Stimulated activated CD4-positive, alpha-beta T cell treated with anti-CD3 and anti-CD28 coated beads, Interleukin-15, amount 100 ng/mL, for 24 hours (primary cell): ENCODE measurements around the gene FEZF1.
"Not testable (repeated sequence)": the region's sequence is repeated elsewhere in the genome, so short reads cannot be mapped to it uniquely, and the experiment has no call there.

ENCODE experiments used
- DNase-seq: peaks from one replicate; pipeline ENCODE4 v3.0.0-alpha.2; 2020

Gene FEZF1

DNA sequence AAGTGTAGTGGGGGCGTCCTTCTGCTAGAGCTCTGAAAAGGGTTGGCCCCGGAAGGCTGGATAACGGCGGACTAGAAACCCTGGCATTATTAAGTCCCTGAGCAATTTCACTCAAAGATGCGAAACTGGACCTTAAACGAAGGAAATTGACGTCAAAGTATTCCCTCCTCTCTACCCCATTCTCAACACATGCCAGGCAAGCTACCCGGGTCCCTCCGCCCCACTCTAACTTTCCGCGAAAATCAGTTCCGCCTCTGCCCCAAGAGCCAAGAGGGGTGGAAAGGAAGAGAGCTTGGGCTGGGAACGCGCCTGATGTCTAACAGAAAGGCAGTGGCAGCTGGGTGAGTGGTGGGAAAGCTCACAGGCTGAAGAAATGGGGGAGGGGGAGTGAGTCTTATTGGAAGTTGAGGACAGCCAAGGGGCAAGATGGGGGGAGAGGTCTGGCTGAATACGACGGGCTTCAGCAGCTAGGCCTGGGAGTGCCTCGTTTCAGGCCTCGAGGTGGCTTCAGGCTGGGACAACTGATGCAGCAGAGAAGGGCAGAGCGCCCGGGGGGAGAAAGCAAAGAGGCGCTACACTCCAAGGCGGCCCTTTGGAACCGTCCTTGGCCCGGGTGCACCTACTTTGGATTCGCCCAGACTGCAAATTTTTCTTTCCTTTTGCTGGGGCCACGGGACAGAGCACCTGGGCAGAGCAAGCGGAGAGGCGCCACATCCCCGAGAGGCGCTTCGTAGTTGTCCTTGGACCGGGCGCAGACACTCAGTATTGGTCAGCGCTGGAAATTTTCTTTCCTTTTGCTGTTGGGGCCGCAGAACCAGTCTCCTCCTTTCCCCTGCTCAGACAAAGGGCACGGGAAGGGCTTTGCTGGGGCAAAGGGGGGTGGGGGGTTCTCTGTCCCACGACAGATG, 2.0 kb upstream of the FEZF1 start:
- DNase-seq, result no peak

DNA sequence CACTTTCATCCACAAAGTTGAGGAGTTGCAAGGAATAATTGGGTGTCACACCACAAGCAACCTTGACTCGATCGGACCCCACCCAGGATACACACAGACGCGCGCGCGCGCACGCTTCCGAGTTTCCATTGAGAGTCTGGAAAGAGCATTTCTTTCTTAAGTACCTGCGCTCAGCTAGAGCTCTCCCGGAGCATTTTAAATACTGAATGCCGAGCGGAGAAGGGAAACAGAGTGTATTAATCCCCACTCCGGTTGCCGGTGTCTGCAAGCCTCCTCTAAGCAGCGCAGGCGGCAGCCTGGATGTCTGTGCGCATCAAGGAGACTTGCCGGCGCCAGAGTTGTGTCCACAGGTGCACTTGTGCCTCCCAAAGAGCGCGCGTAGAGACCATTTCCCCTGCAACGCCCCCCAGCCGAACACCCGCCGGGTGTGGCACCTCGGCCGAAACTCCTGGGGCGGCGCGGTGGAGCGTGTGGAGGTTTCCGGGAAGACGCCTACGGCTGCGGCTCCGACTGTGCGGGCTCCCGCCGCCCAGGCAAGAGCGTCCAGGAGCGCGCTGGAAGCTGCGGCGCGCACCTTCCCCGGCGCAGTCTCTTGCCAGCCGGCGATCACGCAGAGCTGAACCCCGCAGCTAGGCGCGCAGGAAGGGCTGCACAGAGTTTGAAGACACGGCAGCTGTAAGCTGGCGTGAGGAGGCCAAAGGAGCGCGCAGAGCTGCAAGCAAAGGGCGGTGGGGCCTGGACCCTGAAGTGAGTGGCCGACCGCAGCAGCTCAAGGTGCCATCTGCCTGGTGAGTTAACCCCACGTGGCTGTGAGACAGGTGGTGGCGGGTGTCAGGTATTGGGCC, 1.1 kb upstream of the FEZF1 start:
- DNase-seq, result no peak

- DNase-seq, result no peak
These were observed 459 bp upstream of the FEZF1 start for GRCh38 chr7:122304996-122305421.

- no peak for DNase-seq
These were observed 825 bp downstream of the FEZF1 start for GRCh38 chr7:122303531-122304318.

GRCh38 chr7:122302761-122303530, 1.6 kb downstream of the FEZF1 start:
- no peak for DNase-seq

DNA sequence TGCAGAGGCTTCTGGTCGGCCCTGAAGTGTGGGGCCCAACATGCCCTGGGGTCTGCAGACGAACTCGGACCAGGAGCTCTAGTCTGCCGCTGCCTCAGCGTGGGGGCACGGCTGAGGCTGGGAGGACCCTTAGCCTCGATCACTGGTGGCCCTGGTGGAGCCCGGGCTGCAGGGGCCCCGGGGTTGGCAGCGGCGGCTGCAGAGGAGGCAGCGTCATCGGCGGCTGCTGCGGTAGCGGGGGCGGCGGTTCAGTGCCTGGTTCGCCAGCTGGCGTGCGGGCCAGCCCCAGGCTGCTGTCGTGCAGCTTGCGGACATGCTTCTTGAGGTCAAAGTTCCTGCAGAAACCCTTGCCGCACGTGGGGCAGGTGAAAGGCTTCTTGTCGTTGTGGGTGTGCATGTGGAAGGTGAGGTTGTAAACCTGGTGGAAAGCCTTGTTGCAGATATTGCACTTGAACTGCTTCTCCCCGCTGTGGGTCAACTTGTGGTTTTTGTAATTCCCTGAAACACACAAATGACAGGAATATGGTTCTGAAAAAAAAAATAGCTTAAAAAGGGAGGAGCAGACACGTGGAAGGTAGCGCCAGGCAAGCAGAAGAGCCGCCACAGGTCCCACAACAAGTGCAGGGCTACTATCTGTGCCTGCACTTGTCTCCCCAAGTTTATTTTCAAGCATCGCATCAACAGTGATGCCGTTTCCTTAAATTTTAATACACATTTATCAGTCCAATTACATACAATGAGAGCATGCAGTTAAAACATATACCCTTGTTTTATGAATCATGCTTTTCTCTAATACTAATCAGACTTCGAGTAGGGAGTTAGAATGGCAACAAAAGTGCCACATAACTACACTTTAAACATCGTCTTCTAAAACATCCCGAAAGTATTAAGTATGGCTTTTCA, 2.4 kb downstream of the FEZF1 start:
- DNase-seq, result no peak

- DNase-seq, result no peak
These were observed 3.4 kb downstream of the FEZF1 start for GRCh38 chr7:122300956-122301833.

GRCh38 chr7:122300211-122300932, 4.2 kb downstream of the FEZF1 start:
- no peak for DNase-seq

- DNase-seq, result no peak
These were observed 4.8 kb downstream of the FEZF1 start for GRCh38 chr7:122299624-122300210.

DNA sequence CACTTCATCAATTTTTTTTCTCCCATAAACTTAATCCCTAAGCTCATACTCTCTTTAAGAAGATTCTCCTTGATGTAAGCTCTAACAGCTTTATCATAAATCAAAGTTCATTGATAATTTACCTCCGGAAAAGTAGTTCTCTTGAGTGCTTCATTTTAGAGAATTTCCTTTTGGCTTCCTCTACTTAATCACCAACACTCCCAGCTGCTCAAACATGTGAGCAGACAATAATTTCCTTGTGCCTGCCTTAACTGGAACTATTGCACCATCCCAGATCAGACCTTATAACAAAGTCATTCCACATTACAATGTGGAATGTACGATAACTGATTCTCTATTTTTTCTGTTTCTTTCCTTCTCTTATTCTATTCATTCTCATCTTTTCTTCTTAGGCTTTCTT, 5.9 kb downstream of the FEZF1 start:
- DNase-seq, result no peak

DNA sequence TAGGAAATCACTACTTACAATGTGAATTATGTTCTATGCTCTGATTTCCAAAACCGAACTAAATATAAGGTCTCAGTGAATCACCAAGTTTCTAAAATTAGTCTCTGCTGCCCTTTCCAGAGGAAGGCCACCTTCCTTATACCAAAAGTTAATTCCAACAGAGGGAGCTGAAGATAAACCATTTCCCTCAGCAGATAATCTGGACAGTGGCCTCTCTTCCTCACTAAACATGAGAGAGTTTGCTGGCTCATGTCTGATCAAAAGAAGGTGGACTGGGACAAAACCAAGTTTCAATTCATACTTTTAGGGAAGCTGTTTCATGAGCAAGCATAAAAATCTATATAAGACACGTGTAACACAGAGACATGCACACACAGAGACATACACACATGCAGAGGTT, 6.4 kb downstream of the FEZF1 start:
- no peak for DNase-seq

GRCh38 chr7:122291189-122291588, 13.4 kb downstream of the FEZF1 start:
- no peak for DNase-seq

DNA sequence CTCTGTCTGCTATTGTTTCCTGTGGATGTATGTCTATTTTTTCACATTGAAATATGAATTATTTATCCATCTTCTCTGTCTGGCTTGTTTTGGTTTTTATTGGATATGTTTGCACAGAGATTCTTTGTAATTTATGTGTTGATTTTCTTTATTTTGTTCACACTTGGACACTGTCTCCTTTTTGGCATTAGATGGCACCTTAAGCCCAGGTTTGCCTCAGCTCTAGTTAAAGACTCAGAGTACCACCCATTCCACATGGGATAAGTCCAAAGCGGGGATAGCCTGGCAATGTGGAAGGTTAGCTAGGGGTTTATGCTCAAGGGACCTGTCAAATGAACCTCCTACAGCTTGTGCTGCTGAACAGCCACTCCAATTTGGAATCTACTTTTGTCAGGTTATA, 14.1 kb downstream of the FEZF1 start:
- no peak for DNase-seq

DNA sequence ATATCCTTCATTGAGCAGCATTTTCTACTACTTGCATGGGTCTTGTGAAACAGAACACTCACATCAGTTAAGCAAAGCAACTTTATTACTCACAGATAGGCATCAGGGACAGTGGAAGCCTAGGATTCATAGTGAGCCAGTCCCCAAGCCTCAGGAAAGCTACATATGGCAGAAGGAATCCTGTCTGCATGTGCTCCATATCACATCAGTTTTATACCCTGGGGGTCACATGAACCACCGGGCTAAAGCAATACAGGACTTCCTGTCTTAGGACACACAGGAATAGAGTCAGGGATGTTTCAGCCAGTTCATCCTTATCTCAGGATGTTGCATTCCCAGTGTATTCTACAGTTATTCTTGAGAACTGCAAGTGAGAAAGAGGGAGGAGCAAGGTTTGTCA, 15.1 kb downstream of the FEZF1 start:
- no peak for DNase-seq

DNA sequence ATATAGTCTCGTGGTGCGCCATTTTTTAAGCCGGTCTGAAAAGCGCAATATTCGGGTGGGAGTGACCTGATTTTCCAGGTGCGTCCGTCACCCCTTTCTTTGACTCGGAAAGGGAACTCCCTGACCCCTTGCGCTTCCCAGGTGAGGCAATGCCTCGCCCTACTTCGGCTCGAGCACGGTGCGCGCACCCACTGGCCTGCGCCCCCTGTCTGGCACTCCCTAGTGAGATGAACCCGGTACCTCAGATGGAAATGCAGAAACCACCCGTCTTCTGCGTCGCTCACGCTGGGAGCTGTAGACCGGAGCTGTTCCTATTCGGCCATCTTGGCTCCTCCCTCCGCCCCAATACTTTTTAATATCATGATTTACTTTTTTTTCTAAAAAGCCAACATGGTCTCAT, 19.9 kb downstream of the FEZF1 start:
- DNase-seq, result not testable (repeated sequence)

DNA sequence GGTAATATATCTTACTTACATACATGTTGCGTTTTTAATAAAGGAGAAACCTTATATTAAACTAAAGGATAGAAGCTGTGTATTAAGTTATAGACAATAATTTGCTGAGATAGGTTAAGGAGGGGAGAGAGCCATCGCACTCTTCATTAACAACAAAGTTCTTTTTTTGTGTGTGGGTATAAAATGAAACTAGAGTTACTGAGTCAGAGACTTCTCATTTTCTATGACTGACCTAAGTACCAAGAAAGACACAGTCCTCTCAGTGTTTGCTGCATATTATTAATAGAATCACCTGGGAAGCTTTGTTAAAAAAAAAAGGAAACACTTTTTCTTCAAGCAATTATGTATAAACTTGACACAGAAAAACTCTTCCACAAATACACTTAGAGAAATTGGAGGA, 31.4 kb downstream of the FEZF1 start:
- no peak for DNase-seq

DNA sequence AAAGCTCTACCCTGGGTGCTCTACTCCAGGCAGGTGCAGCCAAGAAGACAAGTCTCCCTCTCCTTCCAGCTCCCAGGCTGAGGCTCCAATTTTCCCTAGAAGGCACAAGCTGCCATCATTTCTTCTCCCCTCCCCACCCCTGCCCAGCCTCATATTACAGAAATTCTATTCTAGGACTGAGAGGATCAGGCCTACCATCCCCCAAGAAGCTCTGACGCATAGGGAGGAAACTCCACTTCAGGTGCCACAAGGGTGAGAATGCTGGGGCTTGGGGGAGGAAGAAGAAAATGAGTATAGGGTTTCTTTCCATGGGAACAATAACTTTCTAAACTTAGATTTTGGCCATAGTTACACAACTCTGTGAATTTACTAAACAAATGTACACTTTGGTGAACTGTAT, 35.3 kb downstream of the FEZF1 start:
- no peak for DNase-seq

- DNase-seq, result no peak
These were observed 36.4 kb downstream of the FEZF1 start for GRCh38 chr7:122268101-122268500.

DNA sequence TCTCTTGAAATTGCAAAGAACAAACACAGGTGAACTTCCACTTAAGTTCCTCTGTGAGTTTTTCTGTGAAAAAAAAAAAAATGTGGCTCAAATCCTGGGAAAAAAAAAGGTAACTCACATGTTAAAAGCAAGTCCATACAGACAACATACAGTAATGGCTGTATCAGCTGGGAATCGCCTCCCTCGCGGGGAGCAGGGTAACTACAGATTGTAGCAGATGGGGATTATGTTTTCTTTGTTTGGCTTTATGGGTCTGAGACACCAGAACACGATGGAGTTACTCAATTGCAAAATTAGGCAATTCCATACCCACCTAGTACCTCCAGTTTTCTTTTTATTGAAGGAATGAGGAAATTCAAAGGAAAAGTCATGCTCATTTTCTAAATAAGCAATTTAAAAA, 42.3 kb downstream of the FEZF1 start:
- no peak for DNase-seq
